ENCODE results near the gene NDUFC2.
A peak's percentile ranks its signal among the peaks of the same experiment; 100 is the strongest.
"Not testable (repeated sequence)": the region's sequence is repeated elsewhere in the genome, so short reads cannot be mapped to it uniquely, and the experiment has no call there.

The NDUFC2 gene

DNA sequence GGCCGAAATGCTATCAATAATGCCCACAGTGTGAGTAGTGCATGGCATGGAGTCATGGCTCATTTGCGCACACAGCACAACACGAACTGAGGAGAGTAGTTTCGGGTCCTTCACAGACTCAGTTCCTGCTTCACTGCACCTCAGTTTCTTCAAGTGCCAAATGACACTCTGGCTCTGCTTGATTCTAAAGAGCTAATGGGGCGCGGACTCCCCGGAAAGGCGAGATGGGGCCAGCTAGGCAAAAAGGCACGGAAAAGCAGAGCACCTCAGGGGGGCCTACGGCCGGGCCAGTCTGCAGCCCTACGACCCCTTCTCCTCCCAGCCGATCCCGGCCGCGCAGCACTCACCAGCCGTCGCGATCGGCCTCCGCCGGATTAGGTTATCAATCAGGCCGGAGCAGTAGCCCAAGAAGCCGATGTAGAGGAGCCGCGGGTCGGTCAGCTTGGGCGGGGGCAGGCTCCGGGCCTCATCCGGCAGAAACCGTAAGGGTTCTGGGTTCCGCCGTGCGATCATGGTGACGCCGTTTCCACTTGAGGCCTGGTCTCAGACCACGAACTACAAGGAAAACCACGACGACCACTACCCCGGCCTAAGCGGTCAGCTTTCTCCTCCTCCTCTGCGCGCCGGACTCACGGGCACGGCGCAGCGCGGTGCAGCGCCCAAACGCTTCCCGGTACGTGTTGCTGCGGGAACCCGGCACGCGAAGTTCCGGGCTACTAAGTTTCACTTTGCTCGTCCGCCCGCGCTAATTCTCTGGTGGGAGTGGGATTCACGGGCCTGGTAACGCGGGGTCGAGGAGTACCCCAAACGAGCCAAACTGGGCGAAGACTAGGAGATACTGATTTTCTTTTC lies at the start of gene NDUFC2:
Gene NDUFC2 (minus strand): TSS at position 631 of the 852 bp plus-strand sequence. CDS start 118 bp downstream, at position 513.
- DNase-seq: peak; percentile 77 to 92 (median 88)

DNA sequence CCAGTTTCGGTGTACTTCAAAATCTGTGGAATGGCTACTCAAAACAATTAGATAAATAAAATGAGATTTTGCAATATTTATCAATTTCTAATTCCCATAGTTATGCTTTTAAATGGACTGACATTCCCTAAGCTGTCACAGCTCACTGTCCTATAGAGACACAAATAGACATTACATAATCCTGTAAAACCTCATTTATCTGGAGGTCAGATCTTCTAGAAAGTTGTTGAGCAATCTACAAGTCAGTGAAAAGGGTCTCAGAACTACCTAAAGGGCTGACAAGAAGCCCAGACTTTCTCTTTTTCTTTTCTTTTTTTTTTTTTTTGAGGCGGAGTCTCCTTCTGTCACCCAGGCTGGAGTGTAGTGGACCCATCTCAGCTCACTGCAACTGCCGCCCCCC lies 47.7 kb upstream of the NDUFC2 start:
- DNase-seq: no peak

DNA sequence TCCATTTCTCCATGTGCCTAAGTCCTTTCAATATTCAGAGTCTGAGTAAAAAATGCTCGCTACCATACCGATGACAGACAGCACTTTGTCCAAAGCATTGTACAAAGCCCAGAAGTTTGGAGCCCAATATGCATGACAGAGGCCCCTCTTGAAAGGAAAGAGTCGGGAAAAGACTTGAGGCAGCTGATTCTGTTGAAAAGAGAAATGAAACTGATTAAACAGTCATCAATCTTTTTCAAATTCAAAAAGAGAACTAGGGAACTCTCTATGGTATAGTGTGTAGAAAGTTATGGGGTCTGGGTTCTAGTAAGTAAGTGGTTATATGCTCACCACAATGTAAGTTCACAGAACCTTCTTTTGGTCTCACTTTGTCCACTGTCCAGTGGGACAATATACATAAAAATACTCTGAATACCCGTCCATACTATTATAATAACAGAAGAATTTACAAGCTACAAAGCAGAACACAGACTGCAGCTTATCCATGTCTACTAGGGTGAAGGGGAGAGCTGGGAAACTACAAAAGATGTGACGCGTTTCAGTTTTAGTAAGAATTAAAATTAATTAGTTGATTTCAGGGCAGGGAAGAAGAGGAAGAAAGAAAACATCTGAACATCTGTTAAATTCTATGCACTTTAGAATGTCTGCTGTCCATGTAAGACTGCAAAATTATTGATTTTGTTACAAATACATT lies 33.1 kb upstream of the NDUFC2 start:
- no peak for DNase-seq

DNA sequence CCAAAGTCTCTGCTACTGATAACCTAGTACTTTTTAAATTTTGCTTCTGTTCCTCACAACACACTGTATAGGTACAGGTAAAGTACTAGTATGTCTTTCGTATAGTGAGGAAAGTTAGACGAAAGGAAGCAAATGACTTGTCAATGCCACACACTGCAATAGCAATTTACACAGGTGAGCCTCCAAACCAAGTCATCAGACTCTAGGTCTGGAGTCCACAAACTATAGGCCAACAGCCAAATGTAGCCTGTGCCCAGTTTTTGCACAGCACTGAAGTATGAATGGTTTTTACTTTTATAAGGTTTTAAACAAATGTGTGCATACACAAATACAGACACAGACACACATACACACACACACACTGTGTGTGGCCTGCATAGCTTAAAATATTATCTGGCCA lies 31.6 kb upstream of the NDUFC2 start:
- DNase-seq: no peak

DNA sequence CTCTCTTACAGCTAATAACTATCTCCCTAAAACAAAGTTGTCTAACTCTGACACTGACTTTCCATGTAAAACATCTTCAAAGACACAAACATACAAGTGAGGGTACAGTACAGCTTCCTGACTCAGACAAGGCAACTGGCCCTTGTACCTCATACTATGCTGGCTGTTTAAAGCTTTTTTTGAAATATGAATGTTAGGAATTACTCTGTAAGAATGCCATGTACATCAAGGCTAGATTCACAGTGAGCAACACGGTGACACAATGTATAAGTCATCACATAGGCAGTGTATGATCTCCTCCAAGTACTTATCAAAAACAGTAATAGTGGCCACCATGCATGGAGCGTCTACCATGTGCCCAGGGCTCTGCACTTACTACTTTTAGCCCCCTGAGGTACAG lies 31.2 kb upstream of the NDUFC2 start:
- no peak for DNase-seq

DNA sequence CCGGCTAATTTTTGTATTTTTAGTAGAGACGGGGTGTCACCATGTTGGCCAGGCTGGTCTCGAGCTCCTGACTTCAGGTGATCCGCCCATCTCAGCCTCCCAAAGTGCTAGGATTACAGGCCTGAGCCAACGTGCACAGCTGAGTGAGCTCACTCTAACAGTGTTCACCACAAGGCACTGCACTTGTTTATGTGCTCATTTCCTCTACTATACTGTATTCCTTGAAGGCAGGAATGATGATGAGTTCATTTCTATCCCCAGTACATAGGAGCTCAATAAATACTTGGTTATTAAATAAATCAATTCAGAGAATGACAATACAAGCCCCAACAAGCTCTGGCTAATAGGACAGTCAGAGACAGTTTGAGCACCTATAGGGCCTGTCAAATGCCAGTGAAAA lies 30.7 kb upstream of the NDUFC2 start:
- no peak for DNase-seq

DNA sequence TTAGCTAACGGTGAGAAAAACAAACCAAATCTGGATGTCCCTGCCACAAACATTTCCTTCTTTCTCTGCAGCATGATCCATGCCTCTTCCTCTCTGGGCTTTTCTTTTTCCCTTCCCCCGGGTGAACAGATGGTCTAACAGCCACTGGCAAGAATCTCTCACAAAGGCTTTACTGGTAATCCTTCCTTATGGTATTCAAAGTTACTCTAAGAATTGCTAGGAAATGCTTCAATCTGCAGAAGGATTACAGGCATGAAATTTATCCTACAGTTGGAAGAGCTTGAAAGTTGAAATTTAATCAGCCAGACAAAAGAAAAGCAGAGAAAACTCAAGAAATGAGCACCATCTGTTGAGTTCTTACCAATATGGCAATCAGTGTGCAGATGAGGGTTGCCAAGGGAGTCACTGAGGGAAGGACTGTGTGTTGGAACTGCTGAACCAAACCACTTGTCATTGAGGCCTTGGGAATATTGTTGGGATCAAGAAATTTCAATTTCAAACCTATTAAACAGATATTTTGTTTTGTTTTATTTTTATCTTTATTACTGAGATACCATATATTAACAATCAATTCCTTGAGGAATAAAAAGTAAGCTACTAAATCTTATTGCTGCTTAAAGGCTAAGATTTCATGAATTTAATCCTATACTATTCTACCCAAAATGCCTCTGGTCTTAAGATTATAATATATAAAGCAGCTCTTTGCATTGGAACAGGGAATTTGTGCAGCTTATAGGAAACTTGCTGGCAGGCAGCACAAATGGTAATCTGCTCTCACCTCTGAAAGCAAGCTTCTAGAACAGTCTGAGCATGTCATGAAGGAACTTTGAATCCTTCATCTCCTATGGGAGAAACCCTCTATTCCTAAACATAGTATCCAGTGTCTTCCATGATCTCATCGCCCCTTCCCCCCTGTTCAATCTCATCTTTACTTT lies 29.7 kb upstream of the NDUFC2 start:
- no peak for DNase-seq

DNA sequence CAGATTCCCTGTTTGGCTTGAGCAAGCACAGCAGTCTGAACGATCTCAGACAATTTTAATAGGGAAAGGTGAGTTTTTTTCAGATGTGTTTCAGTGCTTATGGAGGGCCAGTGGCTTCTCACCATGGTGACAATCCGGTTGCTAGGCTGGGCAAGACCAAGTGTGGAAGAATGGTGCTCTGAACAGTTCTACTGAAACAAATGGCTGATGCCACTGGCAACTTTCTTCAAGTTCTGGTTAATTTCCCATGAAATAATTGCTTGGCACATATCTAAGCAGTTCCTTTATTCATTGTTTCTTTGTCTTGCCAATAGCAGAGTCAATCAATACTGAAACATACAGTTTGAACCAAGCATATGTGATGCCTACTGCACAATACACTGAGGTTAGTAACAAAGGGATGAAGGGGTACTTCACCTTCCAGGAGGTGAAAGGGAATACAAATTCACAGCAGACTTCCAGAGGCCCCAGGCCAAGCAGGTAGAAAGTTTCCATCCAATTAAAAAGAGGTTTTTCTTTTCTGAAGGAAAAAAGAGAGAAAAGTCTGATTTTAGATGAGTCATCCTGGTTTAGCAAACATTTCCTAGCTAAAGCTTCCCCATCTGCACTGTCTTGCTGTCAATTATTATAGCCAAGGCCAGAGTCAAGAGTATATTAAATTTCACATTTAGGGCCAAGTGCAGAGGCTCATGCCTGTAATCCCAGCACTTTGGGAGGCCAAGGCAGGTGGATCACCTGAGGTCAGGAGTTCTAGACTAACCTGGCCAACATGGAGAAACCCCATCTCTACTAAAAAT lies 21.2 kb upstream of the NDUFC2 start:
- DNase-seq: peak in 1 of 3 experiments; percentile 66

DNA sequence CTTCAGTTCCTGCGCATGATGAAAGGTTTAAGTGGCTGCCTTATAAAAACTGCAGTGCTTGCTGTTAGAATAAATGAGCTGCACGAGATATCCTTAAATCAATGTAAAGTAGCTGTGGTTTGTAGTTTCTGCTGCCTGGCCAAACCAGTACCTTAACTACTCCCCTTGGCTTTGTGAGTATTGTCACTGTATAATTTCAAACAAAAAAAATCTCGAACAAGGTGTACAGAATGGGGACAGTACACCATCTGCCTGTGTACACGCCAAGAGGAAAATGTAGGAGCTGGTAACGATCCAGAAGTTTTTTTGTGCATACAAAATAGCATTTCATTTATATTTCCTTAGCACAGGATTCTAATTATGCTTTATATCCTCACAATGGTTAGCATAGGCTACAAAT lies 20.6 kb upstream of the NDUFC2 start:
- DNase-seq: peak in 1 of 3 experiments; percentile 93

DNA sequence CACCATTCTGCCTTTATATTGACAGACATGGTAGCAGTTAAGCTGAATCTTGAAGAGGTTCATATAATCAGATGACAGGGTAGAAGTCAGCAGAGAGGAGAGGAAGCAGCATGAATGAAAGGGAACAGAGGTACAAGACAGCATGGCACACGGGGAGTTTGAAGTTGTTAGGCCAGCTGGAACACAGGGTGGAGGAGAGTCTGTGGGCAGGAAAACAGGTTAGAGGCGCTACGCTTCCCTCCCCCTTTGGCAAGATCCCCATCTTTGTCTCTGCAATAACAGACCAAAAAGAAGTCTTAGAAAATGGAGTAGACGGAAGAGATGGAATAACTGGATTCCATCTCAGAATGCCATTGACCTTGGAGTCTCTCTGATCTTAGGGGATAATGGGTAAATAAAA lies 20.0 kb upstream of the NDUFC2 start:
- DNase-seq: no peak

DNA sequence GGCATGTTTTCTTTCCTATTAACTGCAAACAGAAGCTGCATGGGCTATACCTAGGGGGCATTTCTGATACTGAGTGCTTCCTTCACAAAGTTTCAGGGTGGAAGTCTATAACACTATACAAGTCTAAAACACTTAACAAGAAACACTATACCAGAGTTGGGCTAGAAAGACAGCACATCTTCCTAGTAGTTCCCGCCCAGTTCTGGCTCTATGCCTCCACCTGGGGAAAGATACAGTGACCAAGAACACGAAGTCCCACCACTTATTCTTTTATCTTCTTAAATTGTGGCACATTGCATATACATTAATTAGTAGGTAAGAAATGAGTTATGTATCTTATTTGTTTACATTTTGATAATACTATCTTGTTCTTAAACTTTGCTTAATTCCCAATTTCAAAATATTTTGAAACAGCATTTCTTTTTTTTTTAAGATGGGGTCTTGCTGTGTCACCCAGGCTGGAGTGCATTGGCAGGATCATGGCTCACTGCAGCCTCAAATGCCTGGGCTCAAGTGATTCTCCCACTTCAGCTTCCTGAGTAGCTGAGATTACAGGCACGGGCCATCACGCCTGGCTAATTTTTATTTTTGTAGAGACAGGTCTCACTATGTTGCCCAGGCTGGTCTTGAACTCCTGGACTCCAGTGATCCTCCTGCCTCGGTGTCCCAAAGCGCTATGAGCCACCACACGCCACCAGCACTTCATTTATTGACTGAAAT lies 18.2 kb upstream of the NDUFC2 start:
- peak in 1 of 3 experiments; percentile 55 for DNase-seq

DNA sequence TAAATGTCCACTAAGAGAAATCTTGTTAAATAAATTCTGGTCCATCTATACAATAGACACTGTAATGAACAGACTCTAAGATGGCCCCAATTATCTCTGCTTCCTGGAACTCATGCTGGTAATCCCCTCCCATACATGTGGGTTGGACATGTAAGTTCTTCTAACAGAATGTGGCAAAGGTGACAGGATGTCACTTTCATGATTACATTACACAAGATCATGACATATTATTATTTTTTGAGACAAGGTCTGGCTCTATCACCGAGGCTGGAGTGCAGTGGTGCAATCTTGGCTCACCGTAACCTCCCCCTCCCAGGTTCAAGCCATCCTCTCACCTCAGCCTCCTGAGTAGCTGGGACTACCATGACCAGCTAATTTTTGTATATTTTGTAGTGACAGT lies 14.6 kb upstream of the NDUFC2 start:
- no peak for DNase-seq

DNA sequence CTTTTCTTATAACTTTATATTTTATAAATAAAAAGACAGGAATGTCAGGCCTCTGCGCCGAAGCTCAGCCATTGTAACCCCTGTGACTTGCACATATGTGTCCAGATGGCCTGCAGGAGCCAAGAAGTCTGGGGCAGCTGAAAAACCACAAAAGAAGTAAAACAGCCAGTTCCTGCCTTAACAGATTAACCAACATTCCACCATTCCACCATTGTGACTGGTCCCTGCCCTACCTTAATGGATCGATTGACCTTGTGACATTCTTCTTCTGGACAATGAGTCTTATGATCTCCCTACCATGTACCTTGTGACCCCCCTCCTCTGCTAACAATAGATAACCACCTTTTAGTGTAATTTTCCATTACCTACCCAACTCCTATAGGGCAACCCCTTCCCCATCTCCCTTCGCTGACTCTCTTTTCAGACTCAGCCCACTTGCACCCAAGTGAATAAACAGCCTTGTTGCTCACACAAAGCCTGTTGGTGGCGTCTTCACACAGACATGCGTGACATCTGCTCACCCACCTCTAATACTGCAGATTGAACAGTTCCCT lies 6.9 kb upstream of the NDUFC2 start:
- not testable (repeated sequence) for DNase-seq

DNA sequence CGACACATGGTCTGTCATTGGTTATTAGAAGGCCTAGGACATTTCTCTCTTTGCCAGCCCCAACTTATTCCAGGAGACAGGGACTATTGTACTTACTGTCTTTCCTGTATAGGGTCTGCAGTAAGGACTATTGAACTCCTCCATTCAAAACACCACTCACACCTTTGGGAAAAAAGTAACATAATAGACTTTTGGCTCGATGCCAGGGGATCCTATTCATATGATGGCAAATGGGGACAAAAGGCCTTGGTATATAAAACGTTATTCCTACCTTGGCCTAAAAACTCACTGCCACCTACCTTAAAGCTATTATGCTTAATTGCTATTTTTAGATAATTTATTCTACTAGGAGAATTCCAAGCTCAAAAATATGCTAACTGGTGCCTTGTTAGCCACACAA lies 6.3 kb upstream of the NDUFC2 start:
- peak in 2 of 3 experiments; percentile 2 to 32 for DNase-seq

DNA sequence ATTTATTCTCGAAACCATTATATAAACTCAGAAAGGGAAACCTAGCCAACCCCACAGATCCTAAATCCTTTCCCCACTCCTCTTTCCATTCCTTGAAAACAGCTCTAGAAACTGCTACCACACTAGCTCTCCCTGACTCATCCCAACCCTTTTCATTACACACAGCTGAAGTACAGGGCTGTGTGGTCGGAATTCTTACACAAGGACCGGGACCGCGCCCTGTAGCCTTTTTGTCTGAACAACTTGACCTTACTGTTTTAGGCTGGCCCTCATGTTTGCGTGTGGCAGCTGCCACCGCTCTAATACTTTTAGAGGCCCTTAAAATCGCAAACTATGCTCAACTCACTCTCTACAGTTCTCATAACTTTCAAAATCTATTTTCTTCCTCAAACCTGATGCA lies 4.8 kb upstream of the NDUFC2 start:
- DNase-seq: not testable (repeated sequence)

DNA sequence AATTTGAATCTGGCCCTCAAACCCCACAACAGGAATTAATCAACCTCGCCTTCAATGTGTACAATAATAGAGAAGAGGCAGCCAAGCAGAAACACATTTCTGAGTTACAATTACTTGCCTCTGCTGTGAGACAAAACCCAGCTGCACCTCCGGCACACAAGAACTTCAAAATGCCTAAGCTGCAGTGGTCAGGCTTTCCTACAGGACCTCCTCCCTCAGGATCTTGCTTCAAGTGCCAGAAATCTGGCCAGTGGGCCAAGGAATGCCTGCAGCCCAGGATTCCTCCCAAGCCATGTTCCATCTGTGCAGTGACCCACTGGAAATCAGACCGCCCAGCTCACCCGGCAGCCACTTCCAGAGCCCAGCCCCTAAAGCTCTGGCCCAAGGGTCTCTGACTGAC lies 3.4 kb upstream of the NDUFC2 start:
- DNase-seq: no peak

DNA sequence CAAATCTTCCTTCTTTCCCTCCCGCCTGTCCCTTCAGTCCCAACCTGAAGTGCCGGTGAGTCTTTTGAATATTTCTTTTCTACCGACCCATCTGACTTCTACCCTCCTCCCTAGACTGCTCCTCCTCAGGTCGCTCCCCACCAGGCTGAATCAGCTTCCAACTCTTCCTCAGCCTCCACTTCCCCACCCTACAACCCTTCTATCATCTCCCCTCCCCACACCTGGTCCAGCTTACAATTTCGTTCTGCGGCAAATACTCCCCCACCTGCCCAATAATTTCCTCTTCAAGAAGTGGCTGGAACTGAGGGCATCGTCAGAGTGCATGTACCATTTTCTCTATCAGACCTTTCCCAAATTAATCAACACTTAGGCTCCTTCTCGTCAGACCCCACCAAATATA lies 2.5 kb upstream of the NDUFC2 start:
- no peak for DNase-seq

DNA sequence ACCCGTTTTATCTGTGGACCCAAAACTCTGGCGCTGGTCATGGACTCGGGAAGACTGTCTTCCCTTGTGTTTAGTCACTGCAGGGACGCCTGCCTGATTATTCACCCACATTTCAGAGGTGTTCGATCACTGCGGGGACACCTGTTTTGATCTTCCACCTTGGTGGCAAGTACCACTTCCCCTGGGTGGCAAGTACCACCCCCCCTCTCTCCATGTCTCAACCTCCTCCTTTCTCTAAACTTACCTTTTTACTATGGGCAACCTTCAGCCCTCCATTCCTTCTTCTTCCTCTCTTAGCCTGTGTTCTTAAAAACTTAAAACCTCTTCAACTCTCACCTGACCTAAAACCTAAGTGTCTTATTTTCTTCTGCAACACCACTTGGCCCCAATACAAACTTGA lies 1.9 kb upstream of the NDUFC2 start:
- no peak for DNase-seq

DNA sequence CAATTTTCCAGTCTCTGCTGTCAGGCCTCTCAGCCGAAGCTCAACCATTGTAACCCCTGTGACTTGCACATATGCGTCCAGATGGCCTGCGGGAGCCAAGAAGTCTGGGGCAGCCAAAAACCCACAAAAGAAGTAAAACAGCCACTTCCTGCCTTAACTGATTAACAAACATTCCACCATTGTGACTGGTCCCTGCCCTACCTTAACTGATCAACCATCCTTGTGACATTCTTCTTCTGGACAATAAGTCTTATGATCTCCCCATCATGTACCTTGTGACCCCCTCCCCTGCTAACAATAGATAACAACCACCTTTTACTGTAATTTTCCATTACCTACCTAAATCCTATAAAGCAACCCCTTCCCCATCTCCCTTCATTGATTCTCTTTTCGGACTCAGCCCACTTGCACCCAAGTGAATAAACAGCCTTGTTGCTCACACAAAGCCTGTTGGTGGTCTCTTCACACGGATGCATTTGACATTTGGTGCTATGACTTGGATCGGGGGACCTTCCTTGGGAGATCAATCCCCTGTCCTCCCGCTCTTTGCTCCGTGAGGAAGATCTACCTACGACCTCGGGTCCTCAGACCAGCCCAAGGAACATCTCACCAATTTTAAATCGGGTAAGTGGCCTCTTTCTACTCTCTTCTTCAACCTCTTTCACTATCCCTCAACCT lies 1.3 kb upstream of the NDUFC2 start:
- DNase-seq: no peak

DNA sequence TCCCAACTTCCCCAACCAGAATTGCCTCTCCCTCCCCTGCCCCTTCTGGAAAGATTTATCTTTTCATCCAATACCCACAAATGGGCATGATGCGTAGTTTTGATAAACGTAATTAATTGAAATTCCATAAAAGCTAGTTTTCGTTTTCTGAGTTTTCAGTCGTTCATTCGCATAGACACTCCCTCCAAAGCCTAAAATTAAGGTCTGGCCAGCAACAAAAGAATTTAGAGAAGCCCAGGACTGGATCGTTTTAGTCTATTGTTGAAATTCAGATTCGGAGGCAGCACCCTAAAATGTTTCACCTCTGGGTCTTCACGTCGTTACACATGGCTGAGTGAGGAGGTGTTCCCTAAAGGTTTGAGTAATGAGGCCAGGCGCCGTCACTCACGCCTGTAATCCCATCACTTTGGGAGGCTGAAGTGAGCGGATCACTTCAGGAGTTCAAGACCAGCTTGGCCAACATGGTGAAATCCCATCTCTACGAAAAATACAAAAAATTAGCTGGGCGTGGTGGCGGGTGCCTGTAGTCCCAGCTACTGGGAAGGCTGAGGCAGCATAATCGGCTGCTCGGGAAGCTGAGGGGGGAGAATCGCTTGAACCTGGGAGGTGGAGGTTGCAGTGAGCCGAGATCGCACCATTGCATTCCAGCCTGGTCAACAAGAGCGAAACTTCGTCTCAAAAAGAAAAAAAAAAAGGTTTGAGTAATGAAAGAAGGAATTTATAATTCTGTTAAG lies 589 bp upstream of the NDUFC2 start:
- DNase-seq: no peak

All from NCI-H1417 (cell line).